Mononuclear cell (primary cell): ENCODE results near the gene CRTC2. TPM values are rescaled to one million over a fixed set of nuclear protein-coding genes. Genes with fewer than 3 reads are reported as not detected.

Experiments used
- H3K27me3 ChIP-seq: 2 replicates; pipeline ENCODE4 v1.6.0; 2011; ENCODE audit warnings: low read length, control low read depth; ENCODE audit not compliant: insufficient read depth
- H3K4me1 ChIP-seq: 2 replicates; pipeline ENCODE4 v1.5.1; 2011; ENCODE audit warnings: mild to moderate bottlenecking, low read length, control low read depth; ENCODE audit not compliant: insufficient read depth
- H3K4me3 ChIP-seq: 2 replicates; pipeline ENCODE4 v1.5.1; 2011; ENCODE audit warnings: mild to moderate bottlenecking, low read length, moderate library complexity
- H3K9me3 ChIP-seq: 2 replicates; pipeline ENCODE4 v1.5.1; 2011; ENCODE audit warnings: low read depth, mild to moderate bottlenecking, control low read depth, low read length
- total RNA-seq: library from RNA; depleted of rRNA; stranded (reverse); fragments of >200 nt; gene quantifications from one replicate; pipeline ENCODE4 v1.2.3, GENCODE V29; 2012

CRTC2 gene
- total RNA-seq, 1 donor, result 31.2 TPM

- no peaks in the 10 kb centered on the region for H3K27me3 ChIP-seq
- H3K4me3 ChIP-seq, result peak overlapping the region; percentile 69
- no peaks in the 10 kb centered on the region for H3K9me3 ChIP-seq
- peaks cover 58% of the 10 kb centered on the region for H3K4me1 ChIP-seq
Measured at GRCh38 chr1:153962088-153963029, 3.9 kb upstream of the CRTC2 start.

DNA sequence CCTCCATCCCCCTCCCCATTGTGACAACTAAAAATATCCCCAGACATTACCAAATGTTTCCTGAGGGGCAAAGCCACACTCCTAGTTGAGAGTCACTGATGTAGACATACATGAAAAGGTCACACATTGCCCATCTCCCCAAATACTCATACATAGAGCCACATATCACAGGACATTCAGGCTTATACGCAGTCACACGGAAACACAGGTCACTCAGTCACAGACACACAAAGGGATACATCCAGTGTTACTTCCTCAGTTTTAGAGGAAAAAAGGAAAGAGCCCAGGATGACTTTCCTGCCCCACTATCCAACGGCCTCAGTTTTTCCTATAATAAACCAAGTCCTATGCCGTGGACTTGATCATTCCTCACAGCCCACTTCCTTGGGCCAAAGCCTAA lies 3.0 kb upstream of the CRTC2 start:
- no peaks in the 10 kb centered on the region for H3K27me3 ChIP-seq
- H3K4me1 ChIP-seq, result peaks cover 62% of the 10 kb centered on the region
- no peak overlapping the region for H3K4me3 ChIP-seq
- H3K9me3 ChIP-seq, result no peaks in the 10 kb centered on the region

DNA sequence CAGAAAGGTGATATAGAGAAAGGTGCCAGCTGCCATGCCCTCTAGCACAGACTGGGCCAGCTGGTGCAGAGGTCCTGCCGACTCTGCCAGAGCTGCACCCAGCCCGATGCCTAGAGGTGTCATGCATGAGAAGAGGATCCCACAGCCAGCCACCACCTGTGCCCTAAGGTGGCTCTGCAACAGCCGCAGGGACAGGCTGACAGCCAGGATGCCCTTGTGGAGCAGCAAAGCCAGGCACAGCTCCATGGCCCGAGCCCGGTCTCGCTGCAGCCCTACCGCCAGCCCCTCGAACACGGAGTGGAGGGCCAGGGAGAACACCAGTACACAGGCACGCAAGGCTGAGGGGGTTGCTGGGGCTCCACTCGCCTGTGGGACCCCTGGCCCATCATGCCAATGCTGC lies 1.8 kb upstream of the CRTC2 start:
- peaks cover 63% of the 10 kb centered on the region for H3K4me1 ChIP-seq
- H3K27me3 ChIP-seq, result no peaks in the 10 kb centered on the region
- no peaks in the 10 kb centered on the region for H3K9me3 ChIP-seq
- no peak overlapping the region for H3K4me3 ChIP-seq

DNA sequence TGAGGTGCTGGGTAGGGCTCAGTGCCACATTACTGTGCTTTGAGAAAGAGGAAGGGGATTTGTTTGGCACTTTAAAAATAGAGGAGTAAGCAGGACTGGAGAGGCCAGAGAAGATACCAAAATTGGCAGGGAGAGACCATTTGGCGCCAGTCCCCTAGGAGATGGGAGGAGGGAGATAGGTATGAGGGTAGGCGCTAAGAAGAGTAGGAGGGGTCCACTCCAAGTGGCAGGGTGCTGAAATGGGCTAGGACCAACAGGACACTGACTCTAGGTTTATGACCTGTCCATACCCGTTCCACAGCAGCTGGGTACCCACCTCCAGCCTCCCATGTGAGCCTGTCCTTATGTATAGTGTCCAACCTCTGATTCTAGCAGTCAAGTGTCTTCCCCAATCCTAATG lies 1.0 kb upstream of the CRTC2 start:
- H3K27me3 ChIP-seq, result no peaks in the 10 kb centered on the region
- no peaks in the 10 kb centered on the region for H3K9me3 ChIP-seq
- peaks cover 68% of the 10 kb centered on the region for H3K4me1 ChIP-seq
- H3K4me3 ChIP-seq, result no peak overlapping the region

DNA sequence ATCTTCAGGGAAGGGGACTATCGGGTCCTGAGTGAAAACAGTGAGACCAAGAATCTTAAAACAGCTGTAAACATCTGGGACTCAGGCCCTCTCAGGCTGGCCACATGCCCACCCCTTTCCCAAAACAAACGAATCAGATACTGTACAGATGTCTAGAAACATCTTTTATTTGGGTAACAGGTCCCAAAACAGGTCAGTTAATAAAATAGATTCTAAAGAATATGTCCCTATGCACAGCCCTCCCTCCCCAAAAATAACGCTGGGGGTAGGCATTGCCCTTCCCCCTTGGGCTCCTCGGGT lies 499 bp upstream of the CRTC2 start:
- no peak overlapping the region for H3K4me3 ChIP-seq
- no peaks in the 10 kb centered on the region for H3K27me3 ChIP-seq
- no peaks in the 10 kb centered on the region for H3K9me3 ChIP-seq
- peaks cover 63% of the 10 kb centered on the region for H3K4me1 ChIP-seq

GRCh38 chr1:153957744-153958110 lies 685 bp downstream of the CRTC2 start:
- Histone ChIP-seq H3K4me1 (peaks cover 57% of the 10 kb centered on the region), H3K4me3 (peak overlapping the region; percentile 96), H3K27me3 (no peaks in the 10 kb centered on the region), H3K9me3 (no peaks in the 10 kb centered on the region)

- H3K9me3 ChIP-seq, result no peaks in the 10 kb centered on the region
- H3K4me3 ChIP-seq, result peak overlapping the region; percentile 96
- H3K27me3 ChIP-seq, result no peaks in the 10 kb centered on the region
- peaks cover 51% of the 10 kb centered on the region for H3K4me1 ChIP-seq
Measured at GRCh38 chr1:153956997-153957715, 1.3 kb downstream of the CRTC2 start.

- Histone ChIP-seq H3K9me3 (no peaks in the 10 kb centered on the region), H3K4me3 (no peak overlapping the region), H3K4me1 (peaks cover 40% of the 10 kb centered on the region), H3K27me3 (no peaks in the 10 kb centered on the region)
Measured at GRCh38 chr1:153954826-153955225, 3.6 kb downstream of the CRTC2 start.

GRCh38 chr1:153953859-153954365 lies 4.5 kb downstream of the CRTC2 start:
- Histone ChIP-seq H3K27me3 (no peaks in the 10 kb centered on the region), H3K9me3 (no peaks in the 10 kb centered on the region), H3K4me1 (peaks cover 36% of the 10 kb centered on the region), H3K4me3 (no peak overlapping the region)

DNA sequence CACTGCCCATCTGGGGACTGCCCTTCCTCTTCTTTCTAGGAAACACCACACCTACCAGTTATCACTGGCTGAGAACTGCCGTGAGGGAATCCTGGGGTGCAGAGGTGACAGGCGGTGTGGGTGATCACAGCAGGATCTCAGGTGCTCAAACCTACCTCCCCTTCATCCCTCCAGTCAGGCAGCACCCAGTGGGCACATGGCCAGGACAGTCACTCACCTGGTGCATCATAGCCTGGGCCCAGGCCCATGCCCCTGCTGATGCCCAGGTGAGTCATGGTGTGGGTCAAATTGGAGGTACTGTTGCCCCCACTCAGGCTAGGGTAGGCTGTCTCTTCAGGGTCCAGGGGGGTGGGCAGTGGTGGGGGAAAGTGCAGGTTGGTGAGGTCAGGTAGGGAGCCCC lies 6.6 kb downstream of the CRTC2 start:
- Histone ChIP-seq H3K4me1 (peaks cover 38% of the 10 kb centered on the region), H3K4me3 (no peak overlapping the region), H3K27me3 (no peaks in the 10 kb centered on the region), H3K9me3 (no peaks in the 10 kb centered on the region)

DNA sequence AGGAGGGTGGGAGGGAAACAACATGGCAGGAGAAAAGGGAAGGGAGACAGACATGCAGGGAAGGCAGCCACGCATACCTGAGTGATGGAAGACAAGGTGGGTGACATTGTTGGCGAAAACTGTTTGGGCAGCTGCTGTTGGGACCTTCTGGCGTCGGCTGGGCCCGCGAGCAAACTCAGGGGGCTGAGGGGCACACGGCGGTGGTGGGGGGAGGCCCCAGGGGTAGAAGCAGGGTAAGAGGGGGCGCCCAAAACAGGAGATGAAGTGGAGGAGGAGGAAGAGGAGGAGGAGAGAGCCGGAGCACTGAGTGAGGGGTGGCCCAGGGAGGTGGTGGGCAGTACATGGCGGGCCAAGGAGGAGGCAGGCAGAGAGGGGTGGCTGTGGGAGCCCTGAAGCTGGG lies 7.2 kb downstream of the CRTC2 start:
- Histone ChIP-seq H3K27me3 (no peaks in the 10 kb centered on the region), H3K9me3 (no peaks in the 10 kb centered on the region), H3K4me1 (peaks cover 35% of the 10 kb centered on the region), H3K4me3 (no peak overlapping the region)

GRCh38 chr1:153946622-153947241 lies 11.7 kb downstream of the CRTC2 start, which contains the start of gene DENND4B:
DENND4B (minus strand) TSS chr1:153946718; CDS start chr1:153944374, 2,344 bp downstream.
- peak within 1 kb of the TSS; percentile 58 for H3K4me3 ChIP-seq
- H3K9me3 ChIP-seq, result no peaks in the 10 kb centered on the region
- H3K4me1 ChIP-seq, result peaks cover 49% of the 10 kb centered on the region
- no peaks in the 10 kb centered on the region for H3K27me3 ChIP-seq

DNA sequence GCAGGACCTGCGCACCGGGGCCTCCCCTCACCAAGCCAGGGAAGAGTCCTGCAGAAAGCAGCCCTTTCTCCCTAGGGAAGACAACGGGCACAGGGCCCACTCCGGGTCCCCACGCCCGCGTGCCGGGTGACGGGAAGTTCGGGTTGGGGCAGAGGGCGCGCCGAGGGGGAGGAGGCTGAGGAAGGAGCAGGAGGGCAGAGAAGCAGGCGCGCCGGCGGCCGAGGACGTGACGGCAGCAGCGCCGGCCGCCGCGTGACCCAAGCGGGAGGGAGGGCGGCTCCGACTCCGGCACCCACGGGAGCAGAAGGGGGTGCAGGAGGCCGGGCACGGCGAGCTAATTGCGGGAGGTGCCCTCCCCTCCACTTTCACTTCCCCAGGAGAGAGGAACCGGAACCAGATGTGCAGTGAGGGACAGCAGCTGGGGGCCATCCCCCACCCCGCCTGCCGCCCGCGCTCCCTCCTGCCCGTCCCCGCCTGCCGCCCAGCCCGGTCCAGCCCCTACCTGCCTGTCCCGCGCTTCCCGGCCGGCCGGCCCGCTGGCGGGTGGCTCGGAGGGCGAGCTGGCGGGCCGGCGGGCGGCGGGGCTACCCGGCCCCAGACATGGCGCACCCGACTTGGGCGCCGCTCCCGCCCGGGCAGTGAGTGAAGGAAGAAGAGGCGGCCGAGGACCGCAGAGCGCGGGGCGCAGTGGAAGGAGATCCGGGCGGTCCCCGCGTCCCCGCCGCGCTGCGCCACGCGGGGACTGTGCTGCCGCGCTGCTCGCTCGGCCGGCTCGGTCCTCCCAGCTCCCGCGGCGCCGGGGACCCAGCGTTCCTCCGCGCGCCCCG lies 12.4 kb downstream of the CRTC2 start:
- peak overlapping the region; percentile 58 for H3K4me3 ChIP-seq
- peaks cover 52% of the 10 kb centered on the region for H3K4me1 ChIP-seq
- no peaks in the 10 kb centered on the region for H3K9me3 ChIP-seq
- no peaks in the 10 kb centered on the region for H3K27me3 ChIP-seq

GRCh38 chr1:153945131-153945794 lies 13.1 kb downstream of the CRTC2 start:
- Histone ChIP-seq H3K9me3 (no peaks in the 10 kb centered on the region), H3K4me3 (peak overlapping the region; percentile 58), H3K4me1 (peaks cover 52% of the 10 kb centered on the region), H3K27me3 (no peaks in the 10 kb centered on the region)
